ENCODE results near the gene YIPF3.
A peak's percentile ranks its signal among the peaks of the same experiment; 100 is the strongest.
"Not testable (repeated sequence)": the region's sequence is repeated elsewhere in the genome, so short reads cannot be mapped to it uniquely, and the experiment has no call there.

Gene YIPF3

DNA sequence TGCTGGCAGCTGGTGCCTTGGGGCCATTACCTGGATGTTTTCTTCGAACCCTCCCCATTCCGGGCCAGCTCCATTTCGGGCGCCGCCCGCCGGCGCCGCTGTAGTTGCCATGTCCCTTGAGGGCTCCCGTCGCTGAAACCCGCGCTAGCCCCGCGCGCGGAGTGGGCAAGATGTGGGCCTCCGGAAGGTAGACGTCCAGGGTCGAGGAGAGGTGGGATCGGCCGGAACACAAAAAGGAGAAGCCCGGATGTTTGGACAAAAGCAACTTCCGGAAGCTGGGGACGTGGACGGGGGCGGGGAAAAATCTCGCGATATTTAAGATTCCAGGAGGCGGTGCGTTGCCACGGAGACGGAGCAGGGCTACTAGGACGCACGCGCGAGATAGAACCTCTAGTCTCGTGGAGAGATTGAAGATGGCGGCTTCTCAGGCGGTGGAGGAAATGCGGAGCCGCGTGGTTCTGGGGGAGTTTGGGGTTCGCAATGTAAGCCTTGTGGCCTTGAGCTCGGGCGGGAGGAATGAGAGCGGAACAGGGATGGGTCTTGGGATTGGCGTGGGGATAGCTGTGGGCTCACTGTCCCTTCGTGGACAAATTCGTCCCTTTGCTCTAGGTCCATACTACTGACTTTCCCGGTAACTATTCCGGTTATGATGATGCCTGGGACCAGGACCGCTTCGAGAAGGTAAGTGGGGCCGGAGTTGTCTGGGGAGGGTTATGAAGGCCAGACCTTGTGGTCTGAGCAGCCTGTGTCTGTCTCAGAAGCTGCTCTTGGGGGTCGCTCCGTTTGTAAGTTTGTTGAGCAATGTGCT, at the start of gene YIPF3, which contains the start of gene POLR1C:
TSS of gene YIPF3 (minus strand) at position 230 of the 808 bp plus-strand sequence. CDS start at position 111, 119 bp downstream.
TSS of gene POLR1C (plus strand) at position 393 of the 808 bp plus-strand sequence. CDS start at position 414, 21 bp downstream.
- DNase-seq (ENCODE audit: low spot score), result peak; percentile 99

DNA sequence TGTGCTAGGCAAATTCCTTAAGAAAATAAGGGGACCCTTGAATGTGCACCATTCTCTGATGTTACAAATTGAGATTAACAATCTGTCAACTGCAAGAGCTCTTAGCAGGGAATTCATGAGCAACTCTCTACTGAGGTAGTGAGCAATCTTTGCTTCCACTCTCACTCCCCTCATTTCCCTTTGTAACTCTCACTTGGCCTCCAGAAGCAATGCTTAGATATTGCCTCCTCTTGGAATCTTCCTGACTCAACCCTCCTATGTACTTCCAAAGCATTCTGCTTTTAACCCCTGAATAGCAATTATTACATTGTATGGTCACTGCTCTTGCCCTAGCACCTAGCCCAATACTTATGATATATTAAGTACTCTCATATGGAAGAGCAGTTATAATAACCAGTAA, 42.6 kb upstream of the YIPF3 start:
- DNase-seq (ENCODE audit: low spot score), result no peak

GRCh38 chr6:43557620-43558019, 40.9 kb upstream of the YIPF3 start:
- DNase-seq (ENCODE audit: low spot score), result not testable (repeated sequence)

- DNase-seq (ENCODE audit: low spot score), result no peak
Observed at GRCh38 chr6:43547222-43547621, 30.5 kb upstream of the YIPF3 start.

DNA sequence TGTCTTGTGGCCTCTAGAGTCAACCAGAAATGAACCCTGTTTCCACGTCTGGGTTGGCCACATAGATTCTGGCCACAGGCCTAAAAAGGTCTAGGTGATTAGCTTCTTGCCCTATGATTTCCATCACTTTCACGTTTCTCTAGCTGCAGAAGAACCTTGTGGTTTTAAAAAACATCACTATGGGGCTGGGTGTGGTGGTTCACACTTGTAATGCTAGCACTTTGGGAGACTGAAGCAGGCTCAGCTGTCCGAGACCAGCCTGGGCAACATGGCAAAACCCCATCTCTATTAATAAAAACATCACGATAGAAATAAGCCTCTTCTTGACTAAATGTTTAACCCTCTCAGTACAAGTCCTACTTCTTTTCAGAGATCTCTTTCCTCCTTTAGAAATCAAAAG, 27.7 kb upstream of the YIPF3 start:
- no peak for DNase-seq (ENCODE audit: low spot score)

- DNase-seq (ENCODE audit: low spot score), result no peak
Observed at GRCh38 chr6:43541774-43542471, 25.2 kb upstream of the YIPF3 start.

GRCh38 chr6:43540507-43540906, 23.8 kb upstream of the YIPF3 start:
- DNase-seq (ENCODE audit: low spot score), result no peak

DNA sequence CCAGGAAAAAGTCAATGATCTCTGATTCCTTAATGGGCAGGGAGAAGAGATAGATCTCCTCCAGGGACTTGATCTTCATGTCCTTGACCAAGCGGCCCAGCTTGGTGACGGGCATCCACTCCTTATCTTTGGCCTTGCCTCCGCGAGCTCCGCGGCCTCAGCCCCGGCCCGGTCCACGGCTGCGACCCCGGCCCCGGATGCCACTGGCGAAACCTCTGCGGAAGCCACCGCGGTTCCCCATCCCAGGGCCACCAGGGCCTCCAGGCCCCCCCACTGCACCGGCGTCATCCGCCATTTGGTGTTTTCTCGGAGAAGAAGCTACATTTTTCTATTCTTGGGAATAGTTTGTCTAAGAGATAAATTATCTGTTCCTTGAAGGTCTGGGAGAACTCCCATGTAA, 22.7 kb upstream of the YIPF3 start:
- not testable (repeated sequence) for DNase-seq (ENCODE audit: low spot score)

DNA sequence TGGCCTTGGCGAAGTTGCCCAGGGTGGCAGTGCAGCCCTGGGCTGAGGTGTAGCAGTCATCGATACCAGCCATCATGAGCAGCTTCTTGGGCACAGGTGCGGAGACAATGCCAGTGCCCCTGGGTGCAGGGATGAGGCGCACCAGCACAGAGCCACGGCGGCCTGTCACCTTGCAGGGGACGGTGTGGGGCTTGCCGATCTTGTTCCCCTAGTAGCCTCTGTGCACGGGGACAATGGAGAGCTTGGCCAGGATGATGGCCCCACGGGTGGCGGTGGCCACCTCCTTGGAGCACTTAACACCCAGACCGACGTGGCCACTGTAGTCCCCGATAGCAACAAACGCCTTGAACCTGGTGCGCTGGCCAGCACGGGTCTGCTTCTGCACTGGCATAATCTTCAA, 22.3 kb upstream of the YIPF3 start:
- not testable (repeated sequence) for DNase-seq (ENCODE audit: low spot score)

GRCh38 chr6:43532201-43532600, 15.5 kb upstream of the YIPF3 start:
- no peak for DNase-seq (ENCODE audit: low spot score)

DNA sequence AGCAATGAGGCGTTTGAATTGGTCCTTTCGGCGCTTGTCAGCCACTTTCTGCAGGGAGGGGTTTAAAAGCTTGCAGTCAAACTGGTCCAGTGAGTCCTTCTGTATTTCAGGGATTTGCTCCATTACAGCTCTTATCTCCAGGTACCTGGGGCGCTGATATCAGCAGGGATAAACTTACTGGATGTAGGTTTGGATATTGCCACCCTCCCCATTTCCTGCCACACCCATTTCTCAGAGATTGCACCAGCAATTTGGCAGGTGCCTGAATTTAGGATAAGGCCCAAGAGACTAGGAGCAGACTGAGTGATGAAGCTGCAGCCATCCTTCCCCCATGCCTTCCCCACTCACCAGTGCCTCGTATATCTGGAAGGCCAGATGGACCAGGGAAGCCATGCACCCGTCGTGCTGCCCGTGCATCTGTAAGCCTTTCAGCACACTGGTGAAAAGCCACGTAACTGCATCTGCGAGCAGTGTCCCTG, 7.8 kb upstream of the YIPF3 start:
- DNase-seq (ENCODE audit: low spot score), result no peak

GRCh38 chr6:43523284-43523683, 6.6 kb upstream of the YIPF3 start:
- DNase-seq (ENCODE audit: low spot score), result no peak

- no peak for DNase-seq (ENCODE audit: low spot score)
Observed at GRCh38 chr6:43522547-43523261, 6.0 kb upstream of the YIPF3 start.

DNA sequence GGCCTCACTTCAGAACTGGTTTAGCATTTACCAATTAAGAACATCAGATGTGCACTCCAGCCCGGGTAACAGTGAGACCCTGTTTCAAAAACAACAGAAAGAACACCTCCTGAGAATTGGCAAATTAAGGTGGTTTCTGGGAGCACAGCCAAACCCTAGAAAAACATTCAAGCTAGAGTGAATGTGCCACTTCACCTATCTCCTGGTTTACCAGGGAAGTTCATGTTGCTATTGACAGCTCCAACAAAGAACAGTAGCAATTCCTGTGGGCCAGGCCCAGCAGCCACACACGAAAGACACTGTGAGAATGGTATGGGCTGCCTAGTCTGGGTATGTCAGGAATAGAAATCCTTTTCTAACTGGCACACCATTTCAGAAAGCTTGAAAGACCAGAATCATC, 5.1 kb upstream of the YIPF3 start:
- no peak for DNase-seq (ENCODE audit: low spot score)

GRCh38 chr6:43520097-43520496, 3.4 kb upstream of the YIPF3 start:
- no peak for DNase-seq (ENCODE audit: low spot score)

DNA sequence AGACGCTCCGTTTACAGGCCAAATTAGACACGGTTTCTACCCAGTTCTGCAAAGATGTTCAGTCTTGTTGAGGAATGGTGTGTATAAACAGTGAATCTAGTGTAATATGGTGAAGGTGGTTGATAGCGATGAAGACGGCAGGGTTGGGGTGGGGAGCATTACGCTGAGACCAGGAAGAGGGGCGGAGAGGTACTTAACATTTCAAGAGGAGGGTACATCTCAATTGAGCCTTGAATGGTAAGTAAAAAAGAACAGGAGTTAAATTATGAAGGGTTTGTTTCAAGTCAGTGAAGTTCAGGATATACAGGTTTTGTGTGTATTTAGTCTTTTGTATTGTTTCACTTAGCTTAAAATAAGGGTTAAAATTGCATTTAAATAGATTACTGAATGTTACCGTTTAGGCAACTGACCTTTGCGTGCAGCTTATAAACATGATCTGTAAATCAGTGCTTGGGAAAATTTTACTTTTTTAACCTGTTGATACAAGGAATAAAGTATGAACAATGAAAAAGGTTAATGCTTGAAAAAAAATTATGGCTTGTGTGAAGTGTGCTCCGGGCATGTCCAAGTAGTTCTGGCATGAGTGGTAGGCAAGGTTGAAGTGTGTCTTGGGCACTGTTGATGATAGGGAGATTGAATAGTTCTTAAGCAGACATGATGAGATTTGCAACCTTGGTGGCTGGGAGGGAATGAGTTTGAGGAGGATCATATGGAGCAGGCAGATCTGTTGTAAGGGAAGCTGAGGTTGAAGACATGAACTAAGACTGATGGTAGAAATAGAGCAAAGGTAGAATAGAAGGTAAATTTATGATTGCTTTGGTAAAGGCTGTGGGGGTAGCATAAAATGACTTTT, 1.0 kb upstream of the YIPF3 start:
- DNase-seq (ENCODE audit: low spot score), result no peak

DNA sequence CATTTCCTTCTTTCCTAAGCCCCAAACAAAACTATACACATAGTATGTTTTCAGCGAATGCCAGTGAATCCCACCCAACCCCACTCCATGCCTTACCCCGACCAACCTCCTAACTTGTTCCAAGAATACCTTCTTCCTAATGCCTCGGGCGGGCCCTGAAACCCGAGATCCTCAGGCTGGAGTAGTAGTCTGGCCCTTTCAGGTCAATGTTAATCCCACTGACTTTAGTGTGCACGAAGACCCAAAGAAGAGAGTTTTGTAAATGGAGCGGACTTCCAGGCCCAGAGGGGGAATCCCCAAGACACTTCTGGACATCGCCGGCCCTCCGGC, 394 bp downstream of the YIPF3 start:
- no peak for DNase-seq (ENCODE audit: low spot score)

DNA sequence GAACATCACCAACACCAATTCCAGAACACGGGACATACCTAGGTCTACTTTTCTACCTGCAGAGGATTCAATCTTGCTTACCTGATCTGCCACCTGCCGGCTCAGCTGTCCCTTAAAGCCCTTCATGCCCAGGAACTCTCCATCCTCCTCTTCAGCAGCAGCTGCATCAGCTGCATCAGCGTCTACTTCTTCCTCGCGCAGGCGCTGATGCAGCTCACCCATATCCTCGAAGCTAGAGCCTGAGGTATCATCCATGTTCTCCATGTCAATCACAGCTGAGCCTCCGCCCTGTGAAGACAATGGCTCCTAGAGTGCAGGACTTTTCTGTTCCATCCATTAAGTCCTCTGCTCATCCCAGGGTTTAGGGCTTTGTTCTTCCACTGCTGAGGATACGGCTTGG, 918 bp downstream of the YIPF3 start:
- DNase-seq (ENCODE audit: low spot score), result no peak

- DNase-seq (ENCODE audit: low spot score), result no peak
Observed at GRCh38 chr6:43511824-43512415, 4.8 kb downstream of the YIPF3 start.

DNA sequence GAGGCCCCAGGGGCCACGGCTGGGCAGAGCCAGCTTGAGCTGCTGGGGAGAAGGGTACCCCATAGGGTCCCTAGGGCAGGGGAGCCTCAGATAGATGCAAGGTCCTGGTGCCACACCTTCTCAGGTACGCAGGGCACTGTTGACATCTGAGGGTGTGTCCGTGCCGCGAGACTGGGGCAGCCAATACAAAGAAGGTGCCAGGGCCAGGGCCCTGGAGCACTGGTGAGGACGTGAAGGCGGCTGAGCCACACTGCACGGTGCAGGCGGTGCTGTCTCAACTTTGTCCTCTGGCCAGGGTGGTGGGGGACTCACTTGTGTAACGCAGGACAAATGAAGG, 5.9 kb downstream of the YIPF3 start:
- DNase-seq (ENCODE audit: low spot score), result no peak
